Upper lobe of left lung (tissue), 6 donors: ENCODE results near the gene VPS8. TPM values are rescaled to one million over a fixed set of nuclear protein-coding genes. Genes with fewer than 3 reads are reported as not detected.

Source experiments
- ATAC-seq, 2 donors: fragments of 200-7000 bp; cut with Tn5 transposase; one replicate each; pipeline ENCODE4 v1.9.1; 2022; ENCODE audit warnings: mild to moderate bottlenecking in 2 of 2, moderate library complexity in 2 of 2; ENCODE audit not compliant: low FRiP score in 2 of 2
- DNase-seq, 2 donors: peaks; one replicate each; pipeline ENCODE4 v3.0.0-alpha.2; 2019 to 2020
- H3K27ac ChIP-seq, 4 donors: fragments of 200-600 bp; sonication (generic); one replicate each; pipeline ENCODE4 v1.5.1; 2016 to 2019
- H3K27me3 ChIP-seq, 4 donors: fragments of 200-600 bp; sonication (generic); one replicate each; pipeline ENCODE4 v1.5.1; 2017 to 2019
- H3K36me3 ChIP-seq, 4 donors: fragments of 200-600 bp; sonication (generic); one replicate each; pipeline ENCODE4 v1.5.1; 2016 to 2019
- H3K4me1 ChIP-seq, 4 donors: fragments of 200-600 bp; sonication (generic); one replicate each; pipeline ENCODE4 v1.5.1; 2018 to 2019
- H3K4me3 ChIP-seq, 4 donors: fragments of 200-600 bp; sonication (generic); one replicate each; pipeline ENCODE4 v1.5.1; 2017 to 2019; ENCODE audit warnings: mild to moderate bottlenecking in 2 of 4, moderate library complexity in 1 of 4
- H3K9me3 ChIP-seq, 4 donors: fragments of 200-600 bp; sonication (generic); one replicate each; pipeline ENCODE4 v1.5.1; 2018 to 2019
- EP300 ChIP-seq, 4 donors: sonication (generic); formaldehyde crosslinking; IDR thresholded peaks; one replicate each; pipeline ENCODE4 v1.5.1; 2017; ENCODE audit warnings: antibody characterized with exemption in 4 of 4, control low read depth in 2 of 4
- POLR2A ChIP-seq, 4 donors: fragments of 450-650 bp; IDR thresholded peaks; one replicate each; pipeline ENCODE4 v1.5.1; 2016 to 2017; ENCODE audit warnings: antibody characterized with exemption in 4 of 4, mild to moderate bottlenecking in 2 of 4
- POLR2AphosphoS5 ChIP-seq, 2 donors: sonication (generic); formaldehyde crosslinking; IDR thresholded peaks; one replicate each; pipeline ENCODE4 v1.5.1; 2017; ENCODE audit warnings: antibody characterized with exemption in 2 of 2
- WGBS, 2 donors: methylation state at CpG; one replicate each; pipeline ENCODE4 v1.1.5; 2017 to 2018; 5-methylcytosine and 5-hydroxymethylcytosine counted together
- total RNA-seq, 6 donors: library from RNA; depleted of rRNA in 4 of 6; stranded (reverse); fragments of >200 nt in 4 of 6; gene quantifications; one replicate each; pipeline versions ENCODE4 v1.1.0 to v1.2.1, GENCODE V29; 2016 to 2021
- TF ChIP-seq, protein P1 (sequence below), 6 experiments: fragments of 450-650 bp in 4 of 6; fragments of 200-600 bp in 2 of 6; sonication (generic) in 2 of 6; IDR thresholded peaks; one replicate each; pipeline ENCODE4 v1.5.1; 2016 to 2019; ENCODE audit warnings: antibody characterized with exemption in 6 of 6
- donor health status: DM: no; HTN: no; CAD: no; lungs with moderate emphysema.
- donor health status: DM: no; HTN: yes; CAD: no; lungs with severe emphysema.

VPS8 gene
- total RNA-seq, 6 donors from 2014 or later = 50.9 to 147 (median 61.5) TPM

- H3K27me3 ChIP-seq = no peaks in the 10 kb centered on the region
- H3K4me3 ChIP-seq = no peak overlapping the region
- ATAC-seq (no peak), DNase-seq (no peak)
- peaks cover 0 to 7% (median 5%) of the 10 kb centered on the region in 4 donors for H3K4me1 ChIP-seq
- TF ChIP-seq EP300 (IDR thresholded peaks at IDR 0.05) (no peak), POLR2AphosphoS5 (IDR thresholded peaks at IDR 0.05) (no peak), POLR2A (IDR thresholded peaks at IDR 0.05) (no peak)
- TF ChIP-seq, protein P1, sequence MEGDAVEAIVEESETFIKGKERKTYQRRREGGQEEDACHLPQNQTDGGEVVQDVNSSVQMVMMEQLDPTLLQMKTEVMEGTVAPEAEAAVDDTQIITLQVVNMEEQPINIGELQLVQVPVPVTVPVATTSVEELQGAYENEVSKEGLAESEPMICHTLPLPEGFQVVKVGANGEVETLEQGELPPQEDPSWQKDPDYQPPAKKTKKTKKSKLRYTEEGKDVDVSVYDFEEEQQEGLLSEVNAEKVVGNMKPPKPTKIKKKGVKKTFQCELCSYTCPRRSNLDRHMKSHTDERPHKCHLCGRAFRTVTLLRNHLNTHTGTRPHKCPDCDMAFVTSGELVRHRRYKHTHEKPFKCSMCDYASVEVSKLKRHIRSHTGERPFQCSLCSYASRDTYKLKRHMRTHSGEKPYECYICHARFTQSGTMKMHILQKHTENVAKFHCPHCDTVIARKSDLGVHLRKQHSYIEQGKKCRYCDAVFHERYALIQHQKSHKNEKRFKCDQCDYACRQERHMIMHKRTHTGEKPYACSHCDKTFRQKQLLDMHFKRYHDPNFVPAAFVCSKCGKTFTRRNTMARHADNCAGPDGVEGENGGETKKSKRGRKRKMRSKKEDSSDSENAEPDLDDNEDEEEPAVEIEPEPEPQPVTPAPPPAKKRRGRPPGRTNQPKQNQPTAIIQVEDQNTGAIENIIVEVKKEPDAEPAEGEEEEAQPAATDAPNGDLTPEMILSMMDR (IDR thresholded peaks at IDR 0.05) = no peak
- H3K27ac ChIP-seq = peak overlapping the region in 1 of 4 donors; percentile 75
- H3K9me3 ChIP-seq = no peaks in the 10 kb centered on the region
- WGBS, 2 donors = 52 to 58% methylated on average over 1 of the region's 1 CpG
- peaks cover 8 to 27% (median 21%) of the 10 kb centered on the region in 4 donors for H3K36me3 ChIP-seq
Measured at GRCh38 chr3:185046164-185046515, 234.2 kb downstream of the VPS8 start.

DNA sequence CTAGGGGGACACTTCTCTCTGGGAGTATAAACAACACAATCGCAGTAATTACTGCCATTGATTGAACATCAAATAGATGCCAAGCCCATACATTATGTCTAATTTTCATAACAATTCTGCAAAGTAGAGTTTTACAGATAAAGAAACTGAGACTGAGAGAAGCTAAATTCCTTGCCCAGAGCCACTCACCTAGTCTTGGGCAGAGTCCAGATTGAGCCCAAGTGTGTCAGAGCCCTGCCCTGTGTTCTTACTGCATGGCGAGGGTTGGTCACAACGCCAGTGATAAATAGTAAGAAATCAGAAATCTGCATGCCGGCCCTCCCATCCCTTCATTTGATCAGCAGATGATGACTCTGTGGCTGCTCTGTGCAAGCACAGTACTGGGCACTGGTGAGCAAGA lies 234.6 kb downstream of the VPS8 start:
- ATAC-seq (no peak), DNase-seq (no peak)
- Histone ChIP-seq H3K4me3 (no peak overlapping the region), H3K27me3 (no peaks in the 10 kb centered on the region), H3K4me1 (peaks cover 0 to 7% (median 5%) of the 10 kb centered on the region in 4 donors), H3K36me3 (peaks cover 8 to 31% (median 24%) of the 10 kb centered on the region in 4 donors), H3K9me3 (no peaks in the 10 kb centered on the region), H3K27ac (peak overlapping the region in 1 of 4 donors; percentile 75)
- WGBS, 2 donors = 75 to 88% methylated on average over 4 of the region's 4 CpGs
- no peak for TF ChIP-seq POLR2A (IDR thresholded peaks at IDR 0.05)
- TF ChIP-seq, protein P1 (IDR thresholded peaks at IDR 0.05) = no peak
- no peak for TF ChIP-seq EP300 (IDR thresholded peaks at IDR 0.05)
- no peak for TF ChIP-seq POLR2AphosphoS5 (IDR thresholded peaks at IDR 0.05)

DNA sequence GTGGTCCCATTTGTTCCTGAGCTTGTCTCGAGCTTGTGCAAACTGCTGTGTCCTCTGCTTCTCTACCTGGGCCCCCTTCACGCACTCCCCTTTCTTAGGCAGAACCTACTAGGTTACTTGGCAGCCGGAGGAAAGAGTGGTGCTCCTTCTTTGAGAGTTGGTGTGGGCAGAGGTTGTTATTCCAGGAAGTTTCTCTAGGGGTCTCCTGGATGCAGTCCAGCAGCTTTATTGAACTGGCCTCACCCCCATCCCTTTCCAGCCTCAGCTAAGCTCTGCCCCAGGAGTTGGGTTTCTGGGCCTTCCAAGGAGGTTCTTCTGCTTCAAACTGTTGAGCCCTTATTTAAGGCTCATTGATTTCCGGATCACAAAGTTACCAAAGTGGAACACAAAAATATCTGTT lies 237.7 kb downstream of the VPS8 start:
- TF ChIP-seq POLR2A (IDR thresholded peaks at IDR 0.05) (no peak), POLR2AphosphoS5 (IDR thresholded peaks at IDR 0.05) (no peak), EP300 (IDR thresholded peaks at IDR 0.05) (no peak)
- TF ChIP-seq, protein P1 (IDR thresholded peaks at IDR 0.05) = no peak
- H3K9me3 ChIP-seq = no peaks in the 10 kb centered on the region
- no peak overlapping the region for H3K4me3 ChIP-seq
- DNase-seq (no peak), ATAC-seq (no peak)
- H3K27ac ChIP-seq = no peak overlapping the region
- H3K27me3 ChIP-seq = no peaks in the 10 kb centered on the region
- WGBS, 2 donors = 92 to 100% methylated on average over 4 of the region's 4 CpGs
- H3K4me1 ChIP-seq = peaks cover 0 to 7% (median 5%) of the 10 kb centered on the region in 4 donors
- peaks cover 8 to 57% (median 43%) of the 10 kb centered on the region in 4 donors for H3K36me3 ChIP-seq

GRCh38 chr3:185051801-185052200 lies 239.8 kb downstream of the VPS8 start:
- peaks cover 8 to 57% (median 42%) of the 10 kb centered on the region in 4 donors for H3K36me3 ChIP-seq
- no peak for DNase-seq
- TF ChIP-seq POLR2A (IDR thresholded peaks at IDR 0.05) (no peak), EP300 (IDR thresholded peaks at IDR 0.05) (no peak), POLR2AphosphoS5 (IDR thresholded peaks at IDR 0.05) (no peak)
- TF ChIP-seq, protein P1 (IDR thresholded peaks at IDR 0.05) = no peak
- 81 to 93% methylated on average over 6 to 8 of the region's 8 CpGs for WGBS, 2 donors
- no peaks in the 10 kb centered on the region for H3K4me1 ChIP-seq
- H3K9me3 ChIP-seq = peaks cover 0 to 4% (median 1%) of the 10 kb centered on the region in 4 donors
- no peak overlapping the region for H3K27ac ChIP-seq
- ATAC-seq = no peak
- no peaks in the 10 kb centered on the region for H3K27me3 ChIP-seq
- no peak overlapping the region for H3K4me3 ChIP-seq

DNA sequence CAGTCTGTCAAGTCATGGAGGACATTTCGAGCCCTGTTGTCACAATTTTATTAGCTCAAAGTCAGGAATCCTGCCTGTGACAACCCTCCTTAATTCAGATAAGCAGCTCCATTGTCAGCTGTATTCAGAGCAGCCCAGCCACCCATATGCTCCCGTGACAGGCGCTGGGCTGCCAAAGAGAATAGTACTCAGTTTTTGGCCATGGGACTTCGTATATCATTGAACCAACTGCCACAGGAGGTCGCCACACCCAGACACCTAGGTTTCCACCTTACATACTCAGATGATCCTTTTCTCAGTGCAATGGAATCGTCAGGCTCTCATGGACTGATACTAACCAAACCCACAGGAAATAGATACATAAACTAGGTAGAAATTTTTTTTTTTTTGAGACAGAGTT lies 240.7 kb downstream of the VPS8 start:
- Histone ChIP-seq H3K4me1 (no peaks in the 10 kb centered on the region), H3K27me3 (no peaks in the 10 kb centered on the region), H3K4me3 (no peak overlapping the region), H3K27ac (no peak overlapping the region), H3K9me3 (peaks cover 0 to 8% (median 4%) of the 10 kb centered on the region in 4 donors), H3K36me3 (peaks cover 8 to 57% (median 42%) of the 10 kb centered on the region in 4 donors)
- no peak for DNase-seq
- no peak for ATAC-seq
- WGBS, 2 donors = 81 to 87% methylated on average over 6 of the region's 6 CpGs
- TF ChIP-seq POLR2A (IDR thresholded peaks at IDR 0.05) (no peak), POLR2AphosphoS5 (IDR thresholded peaks at IDR 0.05) (no peak), EP300 (IDR thresholded peaks at IDR 0.05) (no peak)
- TF ChIP-seq, protein P1 (IDR thresholded peaks at IDR 0.05) = no peak
